Fibroblast of lung (primary cell): ENCODE data around the gene ASIC1.

ENCODE experiments used
- CTCF ChIP-seq, 2 donors: IDR thresholded peaks in 1 of 2; conservative IDR thresholded peaks in 1 of 2; 1 replicate in 1 of 2; 2 replicates in 1 of 2; pipeline ENCODE4 v1.5.1; 2011 to 2012; ENCODE audit warnings: low read length in 2 of 2, control low read depth in 1 of 2, inconsistent platforms in 1 of 2, low read depth in 1 of 2, mild to moderate bottlenecking in 1 of 2
- EZH2 ChIP-seq: IDR thresholded peaks from 2 replicates; pipeline ENCODE4 v1.5.1; 2012; ENCODE audit warnings: low read length, control low read depth, mild to moderate bottlenecking; ENCODE audit errors: missing control alignments

DNA sequence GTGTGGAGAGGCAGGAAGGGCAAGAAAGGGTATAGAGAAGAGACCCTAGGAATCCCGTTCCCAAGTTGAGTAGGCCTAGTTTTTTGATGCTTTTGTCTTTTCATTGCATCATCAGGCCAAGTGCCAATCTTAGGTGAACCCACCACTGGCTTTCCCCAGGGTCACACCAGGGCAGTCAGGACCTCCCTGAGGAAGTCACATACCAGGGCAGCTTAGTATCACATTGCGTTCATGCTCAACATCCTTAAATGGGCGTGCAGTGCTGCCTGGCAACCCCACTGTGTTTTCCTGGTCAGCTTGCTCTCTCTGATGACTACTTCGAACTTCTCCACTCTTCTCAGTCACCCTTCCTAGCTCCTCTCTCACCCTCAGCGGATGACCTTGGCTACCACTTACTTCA, 9.0 kb downstream of the ASIC1 start:
- TF ChIP-seq CTCF (conservative IDR thresholded peaks at IDR 0.05 in 1 of 2, IDR thresholded peaks at IDR 0.05 in 1 of 2; ENCODE audit: low read depth in 1 of 2, low read length in 2 of 2) (no peak), EZH2 (no peak)
